Loucy (cell line): ENCODE measurements around the gene GZMA.
"Not testable (repeated sequence)": the region's sequence is repeated elsewhere in the genome, so short reads cannot be mapped to it uniquely, and the experiment has no call there.

Experiments used
- H2AFZ ChIP-seq: fragments of 200-600 bp; sonication (generic); 2 replicates; pipeline ENCODE4 v1.6.0; 2016; ENCODE audit warnings: antibody characterized with exemption, mild to moderate bottlenecking, low read length, moderate library complexity
- H3F3A ChIP-seq: fragments of 200-600 bp; 2 replicates; pipeline ENCODE4 v1.6.0; 2016; ENCODE audit warnings: antibody characterized with exemption, low read depth, mild to moderate bottlenecking
- H3K27me3 ChIP-seq: fragments of 200-600 bp; sonication (generic); 2 replicates; pipeline ENCODE4 v1.6.1; 2014; ENCODE audit warnings: low read length, mild to moderate bottlenecking; ENCODE audit not compliant: insufficient read depth, poor library complexity, severe bottlenecking
- H3K36me3 ChIP-seq: fragments of 200-600 bp; sonication (generic); 2 replicates; pipeline ENCODE4 v1.6.1; 2016; ENCODE audit warnings: low read length; ENCODE audit not compliant: insufficient read depth
- H3K4me1 ChIP-seq: fragments of 200-600 bp; sonication (generic); 2 replicates; pipeline ENCODE4 v1.5.1; 2014; ENCODE audit warnings: low read length, mild to moderate bottlenecking; ENCODE audit not compliant: insufficient read depth, poor library complexity, severe bottlenecking
- H3K4me2 ChIP-seq: fragments of 200-600 bp; sonication (generic); 2 replicates; pipeline ENCODE4 v1.6.0; 2014; ENCODE audit warnings: antibody characterized with exemption, low read length, low read depth, mild to moderate bottlenecking; ENCODE audit not compliant: poor library complexity, severe bottlenecking
- H3K4me3 ChIP-seq: fragments of 200-600 bp; sonication (generic); 2 replicates; pipeline ENCODE4 v1.5.1; 2014; ENCODE audit warnings: low read length, mild to moderate bottlenecking, mixed read lengths; ENCODE audit not compliant: poor library complexity, severe bottlenecking
- H3K79me2 ChIP-seq: fragments of 200-600 bp; sonication (generic); 2 replicates; pipeline ENCODE4 v1.6.1; 2014; ENCODE audit warnings: low read length; ENCODE audit not compliant: insufficient read depth
- H3K9ac ChIP-seq: fragments of 200-600 bp; sonication (generic); 2 replicates; pipeline ENCODE4 v1.6.0; 2014; ENCODE audit warnings: mild to moderate bottlenecking, low read depth, low read length, moderate library complexity; ENCODE audit not compliant: poor library complexity, severe bottlenecking
- H3K9me2 ChIP-seq: fragments of 200-600 bp; sonication (generic); replicated peaks from 2 replicates; pipeline ENCODE4 v1.6.1; 2016; ENCODE audit warnings: low read depth, low read length, mixed read lengths
- H3K9me3 ChIP-seq: fragments of 200-600 bp; sonication (generic); 2 replicates; pipeline ENCODE4 v1.6.1; 2014; ENCODE audit warnings: mild to moderate bottlenecking, antibody characterized with exemption, low read length, low read depth; ENCODE audit not compliant: insufficient read depth
- H4K20me1 ChIP-seq: fragments of 200-600 bp; sonication (generic); 2 replicates; pipeline ENCODE4 v1.6.0; 2014; ENCODE audit warnings: antibody characterized with exemption, low read length, mild to moderate bottlenecking; ENCODE audit not compliant: insufficient read depth, poor library complexity, severe bottlenecking
- EZH2phosphoT487 ChIP-seq: fragments of 200-600 bp; IDR thresholded peaks from 2 replicates; pipeline ENCODE4 v1.6.1; 2018; ENCODE audit warnings: antibody characterized with exemption, mild to moderate bottlenecking, moderate library complexity, borderline replicate concordance
- TF ChIP-seq, protein P1 (sequence below): fragments of 200-600 bp; sonication (generic); conservative IDR thresholded peaks from 2 replicates; pipeline ENCODE4 v1.5.1; 2014; ENCODE audit warnings: mild to moderate bottlenecking, antibody characterized with exemption, low read length

Gene GZMA

DNA sequence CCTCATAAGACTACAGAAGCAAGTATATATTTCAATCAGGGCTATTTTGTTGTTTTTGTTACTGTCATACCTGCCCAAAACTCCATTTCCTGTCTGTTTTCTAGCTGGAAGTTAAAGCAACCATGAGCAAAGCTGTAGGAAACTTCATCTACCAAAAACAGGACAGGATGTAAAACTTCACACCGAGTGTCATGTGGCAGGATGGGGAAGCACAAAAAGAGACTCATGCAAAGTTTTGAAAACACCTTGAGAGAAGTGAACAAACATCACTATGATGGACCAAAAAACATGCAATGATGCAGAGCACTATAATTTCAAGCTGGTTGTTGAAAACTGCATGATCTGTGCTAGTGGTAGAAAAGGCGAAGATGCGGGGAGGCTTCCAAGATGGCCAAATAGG, 6.3 kb upstream of the GZMA start:
- Histone ChIP-seq H3K9ac (no peak overlapping the region), H3K9me2 (no peaks in the 10 kb centered on the region), H3K36me3 (no peaks in the 10 kb centered on the region), H3K4me2 (peak overlapping the region; percentile 24), H3F3A (no peaks in the 10 kb centered on the region), H3K9me3 (no peaks in the 10 kb centered on the region), H3K79me2 (no peaks in the 10 kb centered on the region), H4K20me1 (no peaks in the 10 kb centered on the region), H3K4me1 (peaks cover 38% of the 10 kb centered on the region), H3K4me3 (no peak overlapping the region), H2AFZ (peak overlapping the region; percentile 34), H3K27me3 (no peaks in the 10 kb centered on the region)
- no peak for TF ChIP-seq EZH2phosphoT487
- TF ChIP-seq, protein P1, sequence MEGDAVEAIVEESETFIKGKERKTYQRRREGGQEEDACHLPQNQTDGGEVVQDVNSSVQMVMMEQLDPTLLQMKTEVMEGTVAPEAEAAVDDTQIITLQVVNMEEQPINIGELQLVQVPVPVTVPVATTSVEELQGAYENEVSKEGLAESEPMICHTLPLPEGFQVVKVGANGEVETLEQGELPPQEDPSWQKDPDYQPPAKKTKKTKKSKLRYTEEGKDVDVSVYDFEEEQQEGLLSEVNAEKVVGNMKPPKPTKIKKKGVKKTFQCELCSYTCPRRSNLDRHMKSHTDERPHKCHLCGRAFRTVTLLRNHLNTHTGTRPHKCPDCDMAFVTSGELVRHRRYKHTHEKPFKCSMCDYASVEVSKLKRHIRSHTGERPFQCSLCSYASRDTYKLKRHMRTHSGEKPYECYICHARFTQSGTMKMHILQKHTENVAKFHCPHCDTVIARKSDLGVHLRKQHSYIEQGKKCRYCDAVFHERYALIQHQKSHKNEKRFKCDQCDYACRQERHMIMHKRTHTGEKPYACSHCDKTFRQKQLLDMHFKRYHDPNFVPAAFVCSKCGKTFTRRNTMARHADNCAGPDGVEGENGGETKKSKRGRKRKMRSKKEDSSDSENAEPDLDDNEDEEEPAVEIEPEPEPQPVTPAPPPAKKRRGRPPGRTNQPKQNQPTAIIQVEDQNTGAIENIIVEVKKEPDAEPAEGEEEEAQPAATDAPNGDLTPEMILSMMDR, result no peak

- H3K4me2 ChIP-seq, result peak overlapping the region; percentile 24
- H3K4me1 ChIP-seq, result peaks cover 44% of the 10 kb centered on the region
- no peaks in the 10 kb centered on the region for H4K20me1 ChIP-seq
- H3K27me3 ChIP-seq, result no peaks in the 10 kb centered on the region
- H3K4me3 ChIP-seq, result no peak overlapping the region
- H3K9ac ChIP-seq, result peak overlapping the region; percentile 32
- TF ChIP-seq, protein P1, result no peak
- TF ChIP-seq EZH2phosphoT487, result no peak
- H3K79me2 ChIP-seq, result no peaks in the 10 kb centered on the region
- no peaks in the 10 kb centered on the region for H3K9me3 ChIP-seq
- H2AFZ ChIP-seq, result peak overlapping the region; percentile 34
- H3F3A ChIP-seq, result peaks cover 3% of the 10 kb centered on the region; the same call in 1 of the 2 replicates
- H3K9me2 ChIP-seq, result no peaks in the 10 kb centered on the region
- no peaks in the 10 kb centered on the region for H3K36me3 ChIP-seq
These were observed 5.6 kb upstream of the GZMA start for GRCh38 chr5:55096861-55097260.

- H3K36me3 ChIP-seq, H2AFZ ChIP-seq, H3K27me3 ChIP-seq, H3K9me3 ChIP-seq, H4K20me1 ChIP-seq, H3K9me2 ChIP-seq, H3F3A ChIP-seq: not testable (repeated sequence)
- H3K9ac ChIP-seq, result peak overlapping the region; percentile 80
- H3K4me2 ChIP-seq, result peak overlapping the region; percentile 86
- peaks cover 51% of the 10 kb centered on the region for H3K4me1 ChIP-seq
- peak overlapping the region; percentile 72 for H3K4me3 ChIP-seq
- peaks cover 13% of the 10 kb centered on the region for H3K79me2 ChIP-seq
These were observed 1.3 kb upstream of the GZMA start for GRCh38 chr5:55101148-55101547.

DNA sequence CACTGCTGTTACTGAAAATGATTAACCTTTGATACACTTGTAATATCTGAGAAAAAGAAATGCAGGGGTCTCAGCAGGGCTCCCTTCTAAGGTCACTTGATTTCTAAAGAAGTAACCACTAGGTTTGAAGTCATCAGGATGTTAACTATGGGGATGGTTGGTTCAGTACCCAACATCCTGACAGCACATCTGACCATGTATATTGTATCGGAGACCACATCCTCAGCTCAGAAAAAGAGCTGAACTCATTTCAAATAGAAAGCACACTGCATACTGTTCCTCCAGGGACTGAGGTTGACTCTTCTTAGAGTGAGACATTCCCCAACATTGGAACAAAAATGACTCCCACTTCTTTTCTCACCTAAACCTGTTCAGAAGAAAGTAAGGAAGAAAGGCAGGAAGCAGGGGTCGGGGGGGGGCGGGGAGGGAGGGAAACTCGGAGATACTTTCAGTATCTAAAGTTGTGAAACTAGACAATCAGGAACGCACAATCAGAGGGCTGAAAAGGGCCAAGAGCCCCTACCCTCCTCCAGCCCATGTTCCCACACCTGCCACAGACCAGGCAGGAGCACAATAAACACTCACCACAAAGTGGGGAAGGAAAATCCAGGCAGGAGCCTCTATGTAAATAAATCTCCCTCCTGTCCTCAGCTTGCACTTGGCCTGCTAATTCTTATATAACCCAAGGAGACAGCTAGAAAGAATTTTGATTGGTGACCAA, 730 bp upstream of the GZMA start:
- Histone ChIP-seq H3K27me3 (no peaks in the 10 kb centered on the region), H3K9me3 (no peaks in the 10 kb centered on the region), H3K4me3 (peak overlapping the region; percentile 72), H3K79me2 (peaks cover 18% of the 10 kb centered on the region), H3K4me2 (peak overlapping the region; percentile 86), H3K36me3 (no peaks in the 10 kb centered on the region), H4K20me1 (no peaks in the 10 kb centered on the region), H3K4me1 (peaks cover 50% of the 10 kb centered on the region), H3K9ac (peak overlapping the region; percentile 80), H2AFZ (no peak overlapping the region), H3F3A (peaks cover 9% of the 10 kb centered on the region; the same call in 1 of the 2 replicates), H3K9me2 (no peaks in the 10 kb centered on the region)
- no peak for TF ChIP-seq EZH2phosphoT487
- TF ChIP-seq, protein P1, result no peak
